Coronary artery (tissue), 2 donors: ENCODE results near the gene HYOU1.

Source experiments
- DNase-seq: peaks from one replicate; pipeline ENCODE4 v3.0.0-alpha.2; 2017; ENCODE audit warnings: low spot score
- H3K27ac ChIP-seq, 2 donors: fragments of 200-600 bp; sonication (generic); one replicate each; pipeline ENCODE4 v1.5.1; 2016 to 2019
- H3K4me3 ChIP-seq: fragments of 200-600 bp; sonication (generic); 2 replicates; pipeline ENCODE4 v1.5.1; 2016; ENCODE audit warnings: mild to moderate bottlenecking, moderate library complexity
- CTCF ChIP-seq: fragments of 200-600 bp; sonication (generic); IDR thresholded peaks from one replicate; pipeline ENCODE4 v1.5.1; 2019; ENCODE audit warnings: antibody characterized with exemption

The HYOU1 gene

GRCh38 chr11:119000906-119001305 is 56.1 kb downstream of the HYOU1 start:
- TF ChIP-seq CTCF: no peak
- no peak overlapping the region for H3K27ac ChIP-seq
- H3K4me3 ChIP-seq: no peak overlapping the region
- DNase-seq: no peak

- Histone ChIP-seq H3K4me3 (peak overlapping the region; percentile 99), H3K27ac (peak overlapping the region; percentile 82 to 97)
- DNase-seq: no peak
- TF ChIP-seq CTCF: no peak
Observed at GRCh38 chr11:118998822-118999221, 58.2 kb downstream of the HYOU1 start.

- peak overlapping the region; percentile 99 for H3K4me3 ChIP-seq
- DNase-seq: no peak
- H3K27ac ChIP-seq: peak overlapping the region; percentile 82 to 97
- TF ChIP-seq CTCF: no peak
Observed at GRCh38 chr11:118998388-118998717, 58.7 kb downstream of the HYOU1 start.

- Histone ChIP-seq H3K27ac (peak within 1 kb of the TSS; percentile 82 to 97), H3K4me3 (peak within 1 kb of the TSS; percentile 99)
- no peak for TF ChIP-seq CTCF
- peak; percentile 95 for DNase-seq
Observed at GRCh38 chr11:118997627-118998387, 59.2 kb downstream of the HYOU1 start, which contains the start of gene CENATAC. Gene CENATAC, plus strand, starts transcription at chr11:118998138. Its CDS starts 60 bp downstream, at chr11:118998198.

- peak overlapping the region; percentile 99 for H3K4me3 ChIP-seq
- no peak for TF ChIP-seq CTCF
- no peak for DNase-seq
- peak overlapping the region; percentile 82 to 97 for H3K27ac ChIP-seq
Observed at GRCh38 chr11:118996926-118997626, 59.9 kb downstream of the HYOU1 start.
